ENCODE data around the gene CLDN7. TPM values are rescaled to one million over a fixed set of nuclear protein-coding genes. Genes with fewer than 3 reads are reported as not detected.

The CLDN7 gene
- total and polyA plus RNA-seq, 4 donors, result 3.0 to 35.0 (median 19.6) TPM

GRCh38 chr17:7293159-7293558 is 30.9 kb upstream of the CLDN7 start:
- Histone ChIP-seq H3K9me3 (ENCODE audit: control insufficient read depth in 4 of 4, low read length in 3 of 4) (no peaks in the 10 kb centered on the region), H3K27ac (ENCODE audit: low read depth in 1 of 2, low read length in 2 of 2) (no peak overlapping the region), H3K27me3 (ENCODE audit: control insufficient read depth in 4 of 4, insufficient read depth in 4 of 4, low read length in 3 of 4) (no peaks in the 10 kb centered on the region), H3K36me3 (ENCODE audit: control insufficient read depth in 4 of 4, insufficient read depth in 3 of 4, low read depth in 1 of 4, low read length in 3 of 4) (no peaks in the 10 kb centered on the region), H3K9ac (ENCODE audit: low read depth in 1 of 2, low read length in 2 of 2) (no peak overlapping the region), H3K4me3 (ENCODE audit: low read depth in 1 of 3, low read length in 3 of 3) (no peak overlapping the region), H3K4me1 (ENCODE audit: control insufficient read depth in 4 of 4, insufficient read depth in 4 of 4, low read length in 3 of 4) (peaks cover 11 to 28% (median 17%) of the 10 kb centered on the region in 4 donors)
- TF ChIP-seq CTCF (IDR thresholded peaks at IDR 0.05; ENCODE audit: low read depth, low read length, missing input control) (no peak), JUND (IDR thresholded peaks at IDR 0.05) (no peak), ZBTB33 (IDR thresholded peaks at IDR 0.05) (no peak)
- TF ChIP-seq, protein P1, sequence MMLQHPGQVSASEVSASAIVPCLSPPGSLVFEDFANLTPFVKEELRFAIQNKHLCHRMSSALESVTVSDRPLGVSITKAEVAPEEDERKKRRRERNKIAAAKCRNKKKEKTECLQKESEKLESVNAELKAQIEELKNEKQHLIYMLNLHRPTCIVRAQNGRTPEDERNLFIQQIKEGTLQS (IDR thresholded peaks at IDR 0.05), result no peak
- DNase-seq (ENCODE audit: low spot score), result no peak
- 86% methylated on average over 11 of the region's 11 CpGs for WGBS

DNA sequence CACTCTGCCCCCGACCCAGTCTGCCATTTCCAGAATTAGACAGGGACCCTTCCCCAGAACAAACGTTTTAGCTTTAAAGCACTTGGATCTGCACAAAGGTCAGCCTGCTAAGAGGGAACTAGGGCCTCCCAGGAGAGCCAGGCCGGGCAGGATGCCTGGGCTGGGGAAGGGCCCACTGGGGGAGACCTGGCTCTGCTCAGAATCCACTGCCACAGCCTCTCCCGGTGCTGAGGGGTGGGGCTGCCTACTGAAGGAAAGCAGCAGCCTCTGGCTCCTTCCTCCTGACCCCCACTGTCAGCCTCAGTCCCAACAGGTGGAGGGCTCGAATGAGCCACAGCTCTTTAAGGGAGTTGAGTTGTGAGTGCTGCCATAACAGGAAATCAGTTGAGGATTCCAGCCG is 30.5 kb upstream of the CLDN7 start:
- H3K27ac ChIP-seq (ENCODE audit: low read depth in 1 of 2, low read length in 2 of 2), result no peak overlapping the region
- no peak overlapping the region for H3K9ac ChIP-seq (ENCODE audit: low read depth in 1 of 2, low read length in 2 of 2)
- DNase-seq (ENCODE audit: low spot score), result no peak
- TF ChIP-seq, protein P2, sequence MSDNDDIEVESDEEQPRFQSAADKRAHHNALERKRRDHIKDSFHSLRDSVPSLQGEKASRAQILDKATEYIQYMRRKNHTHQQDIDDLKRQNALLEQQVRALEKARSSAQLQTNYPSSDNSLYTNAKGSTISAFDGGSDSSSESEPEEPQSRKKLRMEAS (IDR thresholded peaks at IDR 0.05), result no peak
- no peak for TF ChIP-seq TAF1 (conservative IDR thresholded peaks at IDR 0.05)
- no peak for TF ChIP-seq EGR1 (IDR thresholded peaks at IDR 0.05; ENCODE audit: low read depth in 2 of 2)
- no peak for TF ChIP-seq SP1 (IDR thresholded peaks at IDR 0.05)
- no peak for TF ChIP-seq YY1 (IDR thresholded peaks at IDR 0.05)
- no peak for TF ChIP-seq REST (IDR thresholded peaks at IDR 0.05)
- peaks cover 11 to 28% (median 17%) of the 10 kb centered on the region in 4 donors for H3K4me1 ChIP-seq (ENCODE audit: control insufficient read depth in 4 of 4, insufficient read depth in 4 of 4, low read length in 3 of 4)
- H3K9me3 ChIP-seq (ENCODE audit: control insufficient read depth in 4 of 4, low read length in 3 of 4), result no peaks in the 10 kb centered on the region
- H3K4me3 ChIP-seq (ENCODE audit: low read depth in 1 of 3, low read length in 3 of 3), result no peak overlapping the region
- H3K36me3 ChIP-seq (ENCODE audit: control insufficient read depth in 4 of 4, insufficient read depth in 3 of 4, low read depth in 1 of 4, low read length in 3 of 4), result no peaks in the 10 kb centered on the region
- H3K27me3 ChIP-seq (ENCODE audit: control insufficient read depth in 4 of 4, insufficient read depth in 4 of 4, low read length in 3 of 4), result no peaks in the 10 kb centered on the region
- WGBS, result 57% methylated on average over 6 of the region's 6 CpGs

Data from liver (tissue), 9 donors.